ENCODE data around the gene IKBKE. TPM values are rescaled to one million over a fixed set of nuclear protein-coding genes. Genes with fewer than 3 reads are reported as not detected.

Gene IKBKE
- total RNA-seq, 4 donors from 2014 or later, result 13.8 to 77.4 (median 17.8) TPM

DNA sequence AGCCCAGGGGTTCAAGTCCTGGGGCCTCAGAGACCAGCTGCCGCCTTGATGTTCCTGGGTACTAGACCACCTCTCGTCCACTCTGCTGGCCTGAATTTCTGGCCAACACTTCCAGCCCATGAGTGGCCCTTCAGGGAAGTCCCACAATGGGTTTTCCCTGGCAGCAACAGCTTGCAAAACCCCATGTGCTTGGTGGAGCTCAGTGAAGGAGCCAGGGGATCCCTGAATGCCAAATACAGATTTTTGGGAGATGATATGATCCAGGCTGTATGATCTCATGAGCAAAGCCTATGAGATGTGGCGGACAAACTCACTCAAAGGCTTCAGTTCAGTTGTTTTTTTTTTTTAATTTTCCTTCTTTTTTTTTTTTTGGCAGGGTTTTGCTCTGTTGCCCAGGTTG lies 27.5 kb downstream of the IKBKE start:
- Histone ChIP-seq H3K36me3 (peaks cover 0 to 7% (median 0%) of the 10 kb centered on the region in 4 donors), H3K27ac (no peak overlapping the region), H3K4me1 (peaks cover 0 to 20% (median 3%) of the 10 kb centered on the region in 4 donors), H3K9me3 (no peaks in the 10 kb centered on the region), H3K27me3 (no peaks in the 10 kb centered on the region), H3K4me3 (no peak overlapping the region)
- TF ChIP-seq EP300 (IDR thresholded peaks at IDR 0.05; ENCODE audit: low read depth) (no peak), POLR2AphosphoS5 (IDR thresholded peaks at IDR 0.05) (no peak), POLR2A (IDR thresholded peaks at IDR 0.05) (no peak)
- TF ChIP-seq, protein P1, sequence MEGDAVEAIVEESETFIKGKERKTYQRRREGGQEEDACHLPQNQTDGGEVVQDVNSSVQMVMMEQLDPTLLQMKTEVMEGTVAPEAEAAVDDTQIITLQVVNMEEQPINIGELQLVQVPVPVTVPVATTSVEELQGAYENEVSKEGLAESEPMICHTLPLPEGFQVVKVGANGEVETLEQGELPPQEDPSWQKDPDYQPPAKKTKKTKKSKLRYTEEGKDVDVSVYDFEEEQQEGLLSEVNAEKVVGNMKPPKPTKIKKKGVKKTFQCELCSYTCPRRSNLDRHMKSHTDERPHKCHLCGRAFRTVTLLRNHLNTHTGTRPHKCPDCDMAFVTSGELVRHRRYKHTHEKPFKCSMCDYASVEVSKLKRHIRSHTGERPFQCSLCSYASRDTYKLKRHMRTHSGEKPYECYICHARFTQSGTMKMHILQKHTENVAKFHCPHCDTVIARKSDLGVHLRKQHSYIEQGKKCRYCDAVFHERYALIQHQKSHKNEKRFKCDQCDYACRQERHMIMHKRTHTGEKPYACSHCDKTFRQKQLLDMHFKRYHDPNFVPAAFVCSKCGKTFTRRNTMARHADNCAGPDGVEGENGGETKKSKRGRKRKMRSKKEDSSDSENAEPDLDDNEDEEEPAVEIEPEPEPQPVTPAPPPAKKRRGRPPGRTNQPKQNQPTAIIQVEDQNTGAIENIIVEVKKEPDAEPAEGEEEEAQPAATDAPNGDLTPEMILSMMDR (IDR thresholded peaks at IDR 0.05), result no peak
- DNase-seq, result no peak
- WGBS, 2 donors (ENCODE audit: low coverage in 1 of 2), result 82 to 90% methylated on average over 1 to 3 of the region's 3 CpGs
- intact Hi-C loops (cut with DNase I; ENCODE audit: low total_unique reads), result no loop called here
- in situ Hi-C loops (cut with MboI; ENCODE audit: low pct_ligation_motif_present in 1 of 4, low pct_unique_long_range_greater_than_20kb in 1 of 4, low sequenced_read_pairs in 3 of 4), result loop anchor here in 1 of 4 donors (25.0 kb wide), 1 partner anchor 90 kb away; no protein-coding TSS in a partner anchor

DNA sequence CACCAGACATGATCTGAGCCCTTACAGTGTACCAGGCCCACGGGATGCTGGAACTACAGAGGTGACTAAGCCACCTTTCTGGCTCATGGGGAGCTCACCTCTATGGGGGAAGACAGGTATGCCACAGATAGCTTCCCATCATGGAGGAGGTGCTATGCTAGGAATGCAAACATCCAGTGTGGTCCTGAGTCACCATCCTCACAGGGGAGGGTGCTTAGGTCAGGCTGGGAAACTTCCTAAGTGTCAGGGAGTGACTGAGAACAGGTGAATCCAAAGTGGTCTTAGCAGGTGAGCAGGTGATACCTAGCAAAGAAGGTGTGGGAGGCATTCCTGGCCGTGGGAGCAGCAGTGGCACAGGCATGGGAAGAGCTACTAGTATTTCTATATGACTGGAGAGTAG lies 28.4 kb downstream of the IKBKE start:
- H3K4me1 ChIP-seq, result peaks cover 0 to 20% (median 3%) of the 10 kb centered on the region in 4 donors
- intact Hi-C loops (cut with DNase I; ENCODE audit: low total_unique reads), result no loop called here
- in situ Hi-C loops (cut with MboI; ENCODE audit: low pct_ligation_motif_present in 1 of 4, low pct_unique_long_range_greater_than_20kb in 1 of 4, low sequenced_read_pairs in 3 of 4), result loop anchor here in 1 of 4 donors (25.0 kb wide), 1 partner anchor 89 kb away; no protein-coding TSS in a partner anchor
- H3K4me3 ChIP-seq, result no peak overlapping the region
- no peaks in the 10 kb centered on the region for H3K27me3 ChIP-seq
- DNase-seq, result no peak
- no peaks in the 10 kb centered on the region for H3K9me3 ChIP-seq
- no peak overlapping the region for H3K27ac ChIP-seq
- WGBS, 2 donors (ENCODE audit: low coverage in 1 of 2), result 73 to 82% methylated on average over 2 of the region's 2 CpGs
- peaks cover 0 to under 1% (median 0%) of the 10 kb centered on the region in 4 donors for H3K36me3 ChIP-seq
- TF ChIP-seq EP300 (IDR thresholded peaks at IDR 0.05; ENCODE audit: low read depth), result no peak
- TF ChIP-seq, protein P1 (IDR thresholded peaks at IDR 0.05), result no peak
- TF ChIP-seq POLR2A (IDR thresholded peaks at IDR 0.05), result no peak
- no peak for TF ChIP-seq POLR2AphosphoS5 (IDR thresholded peaks at IDR 0.05)

DNA sequence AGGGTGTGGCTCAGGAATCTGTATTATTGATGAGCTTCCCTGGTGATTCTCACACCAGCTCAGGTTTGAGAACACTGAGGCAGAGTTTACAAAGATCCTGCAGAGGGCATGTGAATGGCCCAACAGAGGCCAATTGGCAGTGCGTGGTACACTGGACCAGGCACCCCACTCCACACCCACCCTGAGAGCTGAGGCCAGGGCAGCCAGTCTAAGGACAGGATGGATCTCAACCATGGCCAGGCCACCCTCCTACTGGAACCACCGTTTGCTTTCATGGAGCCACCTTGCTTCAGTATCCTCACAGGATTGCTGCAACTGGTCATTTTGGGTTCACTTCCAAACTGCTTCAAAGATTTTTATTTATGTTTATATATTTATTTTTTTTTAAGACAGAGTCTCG lies 29.8 kb downstream of the IKBKE start:
- in situ Hi-C loops (cut with MboI; ENCODE audit: low pct_ligation_motif_present in 1 of 4, low pct_unique_long_range_greater_than_20kb in 1 of 4, low sequenced_read_pairs in 3 of 4) (no loop called here), intact Hi-C loops (cut with DNase I; ENCODE audit: low total_unique reads) (no loop called here)
- DNase-seq, result no peak
- TF ChIP-seq POLR2AphosphoS5 (IDR thresholded peaks at IDR 0.05), result no peak
- no peak for TF ChIP-seq POLR2A (IDR thresholded peaks at IDR 0.05)
- TF ChIP-seq EP300 (IDR thresholded peaks at IDR 0.05; ENCODE audit: low read depth), result no peak
- no peak overlapping the region for H3K4me3 ChIP-seq
- H3K27ac ChIP-seq, result no peak overlapping the region
- H3K4me1 ChIP-seq, result peaks cover 0 to 25% (median 3%) of the 10 kb centered on the region in 4 donors
- H3K9me3 ChIP-seq, result no peaks in the 10 kb centered on the region
- 60 to 96% methylated on average over 1 to 3 of the region's 3 CpGs for WGBS, 2 donors (ENCODE audit: low coverage in 1 of 2)
- no peaks in the 10 kb centered on the region for H3K27me3 ChIP-seq
- no peaks in the 10 kb centered on the region for H3K36me3 ChIP-seq

DNA sequence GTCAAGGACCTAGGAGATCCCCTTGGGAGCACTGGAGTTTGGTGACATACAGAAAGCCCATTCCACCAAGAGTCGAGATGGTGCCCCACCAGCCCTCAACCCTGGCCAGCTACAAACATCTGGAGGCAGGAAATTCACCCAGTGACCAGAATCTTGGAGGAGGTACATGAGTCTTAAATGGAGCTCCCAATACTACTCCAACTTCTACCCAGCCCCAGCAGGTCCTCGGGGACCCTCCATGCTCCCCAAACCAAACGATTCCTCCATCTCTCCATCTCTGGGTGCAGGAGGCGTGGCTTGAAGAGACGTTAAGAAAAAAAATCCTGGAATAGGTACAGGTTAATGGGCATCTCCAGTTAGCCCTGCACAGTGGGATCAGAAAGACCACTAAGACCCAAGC lies 31.6 kb downstream of the IKBKE start:
- WGBS, 2 donors (ENCODE audit: low coverage in 1 of 2), result 79% methylated on average over 5 of the region's 5 CpGs; no CpG with 5 or more reads in 1 of the 2 donors
- TF ChIP-seq EP300 (IDR thresholded peaks at IDR 0.05; ENCODE audit: low read depth), result no peak
- no peak for TF ChIP-seq POLR2A (IDR thresholded peaks at IDR 0.05)
- no peak overlapping the region for H3K4me3 ChIP-seq
- no peaks in the 10 kb centered on the region for H3K36me3 ChIP-seq
- H3K9me3 ChIP-seq, result no peaks in the 10 kb centered on the region
- peak overlapping the region; percentile 11 to 49 (median 39) for H3K27ac ChIP-seq
- in situ Hi-C loops (cut with MboI; ENCODE audit: low pct_ligation_motif_present in 1 of 4, low pct_unique_long_range_greater_than_20kb in 1 of 4, low sequenced_read_pairs in 3 of 4) (no loop called here), intact Hi-C loops (cut with DNase I; ENCODE audit: low total_unique reads) (no loop called here)
- no peak for DNase-seq
- peaks cover 0 to 17% (median 4%) of the 10 kb centered on the region in 4 donors for H3K4me1 ChIP-seq
- H3K27me3 ChIP-seq, result peaks cover 15% of the 10 kb centered on the region

DNA sequence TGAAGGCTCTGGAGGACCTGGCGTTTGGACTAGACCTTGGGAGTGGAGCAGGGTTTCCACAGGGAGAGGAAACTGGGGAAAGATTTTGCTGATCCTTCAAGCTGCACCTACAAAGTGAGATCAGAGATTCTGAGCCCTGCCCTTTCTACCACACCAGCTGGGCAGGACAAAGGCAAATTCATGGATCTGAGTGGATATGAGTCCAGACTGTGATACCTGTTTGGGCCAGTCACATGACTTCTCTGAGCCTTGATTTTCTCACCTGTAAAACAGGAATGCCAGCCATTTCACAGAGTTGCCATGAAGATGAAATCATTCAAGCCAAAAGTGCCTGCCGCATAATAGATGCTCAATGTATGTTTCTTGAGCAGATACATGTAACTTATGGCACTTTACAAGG lies 32.1 kb downstream of the IKBKE start:
- Histone ChIP-seq H3K4me1 (peaks cover 0 to 20% (median 8%) of the 10 kb centered on the region in 4 donors), H3K4me3 (no peak overlapping the region), H3K27me3 (peaks cover 20% of the 10 kb centered on the region), H3K9me3 (no peaks in the 10 kb centered on the region), H3K27ac (no peak overlapping the region), H3K36me3 (no peaks in the 10 kb centered on the region)
- no peak for DNase-seq
- no peak for TF ChIP-seq POLR2A (IDR thresholded peaks at IDR 0.05)
- no peak for TF ChIP-seq EP300 (IDR thresholded peaks at IDR 0.05; ENCODE audit: low read depth)
- TF ChIP-seq POLR2AphosphoS5 (IDR thresholded peaks at IDR 0.05), result no peak
- TF ChIP-seq, protein P1 (IDR thresholded peaks at IDR 0.05), result no peak
- in situ Hi-C loops (cut with MboI; ENCODE audit: low pct_ligation_motif_present in 1 of 4, low pct_unique_long_range_greater_than_20kb in 1 of 4, low sequenced_read_pairs in 3 of 4), result no loop called here
- WGBS, 2 donors (ENCODE audit: low coverage in 1 of 2), result 83 to 100% methylated on average over 2 of the region's 2 CpGs
- intact Hi-C loops (cut with DNase I; ENCODE audit: low total_unique reads), result no loop called here

Measured in transverse colon (tissue), 4 donors.